OCI-LY7 (cell line): ENCODE results near the gene MAGIX. TPM values are rescaled to one million over a fixed set of nuclear protein-coding genes. Genes with fewer than 3 reads are reported as not detected.
A peak's percentile ranks its signal among the peaks of the same experiment; 100 is the strongest.

Source experiments
- BruUV-seq: library from RNA; stranded (reverse); fragments of 400-500 nt; replicated peaks from 2 replicates; lab custom pipeline; 2021; lab: Mats Ljungman, UMichigan
- CTCF ChIA-PET: fragments of 300-600 bp; sonication (Branson Sonifier 250); formaldehyde crosslinking; loops from one replicate; lab custom pipeline; 2022; ENCODE audit warnings: antibody characterized with exemption; ENCODE audit not compliant: unreplicated experiment; lab: Charles Lee
- POLR2A ChIA-PET: fragments of 300-600 bp; sonication (Branson Sonifier 250); formaldehyde crosslinking; loops from one replicate; lab custom pipeline; 2022; ENCODE audit warnings: antibody characterized with exemption; lab: Charles Lee
- DNase-seq: peaks from one replicate; pipeline ENCODE4 v3.0.0-alpha.2; 2015; ENCODE audit warnings: low spot score
- H2AFZ ChIP-seq: fragments of 200-600 bp; sonication (generic), shearing (Covaris generic); 2 replicates; pipeline ENCODE4 v1.6.1; 2014; ENCODE audit warnings: mild to moderate bottlenecking, antibody characterized with exemption, low read length, moderate library complexity
- H3K27ac ChIP-seq: fragments of 200-600 bp; sonication (generic); 2 replicates; pipeline ENCODE4 v1.5.1; 2014; ENCODE audit warnings: mixed run types, low read depth, mild to moderate bottlenecking, moderate library complexity, low read length, inconsistent platforms; ENCODE audit not compliant: poor library complexity, severe bottlenecking
- H3K36me3 ChIP-seq: fragments of 200-600 bp; sonication (generic); 2 replicates; pipeline ENCODE4 v1.6.1; 2014; ENCODE audit warnings: mild to moderate bottlenecking, antibody characterized with exemption, low read length, moderate library complexity, mixed read lengths; ENCODE audit not compliant: insufficient read depth
- H3K4me1 ChIP-seq: fragments of 200-600 bp; sonication (generic); 2 replicates; pipeline ENCODE4 v1.5.1; 2014; ENCODE audit warnings: mild to moderate bottlenecking, low read length; ENCODE audit not compliant: insufficient read depth, poor library complexity, severe bottlenecking
- H3K4me2 ChIP-seq: fragments of 200-600 bp; sonication (generic); 2 replicates; pipeline ENCODE4 v1.6.1; 2014; ENCODE audit warnings: mild to moderate bottlenecking, low read length
- H3K4me3 ChIP-seq: fragments of 200-600 bp; sonication (generic); 2 replicates; pipeline ENCODE4 v1.5.1; 2014; ENCODE audit warnings: mild to moderate bottlenecking, low read depth, low read length; ENCODE audit not compliant: poor library complexity, severe bottlenecking
- H3K79me2 ChIP-seq: fragments of 200-600 bp; sonication (generic); 2 replicates; pipeline ENCODE4 v1.6.1; 2016; ENCODE audit warnings: low read depth, mild to moderate bottlenecking, low read length, moderate library complexity, mixed read lengths; ENCODE audit not compliant: insufficient read depth
- H3K9me2 ChIP-seq: fragments of 200-600 bp; sonication (generic); 2 replicates; pipeline ENCODE4 v1.6.1; 2016; ENCODE audit warnings: mild to moderate bottlenecking, low read length, mixed read lengths; ENCODE audit not compliant: insufficient read depth
- H3K9me3 ChIP-seq: fragments of 200-600 bp; sonication (generic); 2 replicates; pipeline ENCODE4 v1.6.1; 2014; ENCODE audit warnings: mild to moderate bottlenecking, mixed run types, low read length, mixed read lengths
- H4K20me1 ChIP-seq: fragments of 200-600 bp; sonication (generic); 2 replicates; pipeline ENCODE4 v1.6.1; 2014; ENCODE audit warnings: mild to moderate bottlenecking, antibody characterized with exemption, low read length, moderate library complexity, mixed read lengths; ENCODE audit not compliant: insufficient read depth
- CTCF ChIP-seq: fragments of 200-600 bp; sonication (generic); conservative IDR thresholded peaks from 2 replicates; pipeline ENCODE4 v1.5.1; 2014; ENCODE audit warnings: mild to moderate bottlenecking, antibody characterized with exemption, low read length, moderate library complexity, mixed read lengths
- EZH2phosphoT487 ChIP-seq: fragments of 200-600 bp; sonication (generic); IDR thresholded peaks from 2 replicates; pipeline ENCODE4 v1.6.1; 2018; ENCODE audit warnings: low read depth, borderline replicate concordance, mild to moderate bottlenecking, mixed run types, antibody characterized with exemption, low read length, moderate library complexity, mixed read lengths
- intact Hi-C: fragments of 100-400 bp; cut with micrococcal nuclease; formaldehyde crosslinking; loops from one replicate; pipeline ENCODE4 v1.10.0; 2022; ENCODE audit not compliant: unreplicated experiment
- total RNA-seq, 2 experiments: library from RNA; depleted of rRNA in 1 of 2; stranded (reverse); fragments of >200 nt in 1 of 2; shearing (Covaris generic) in 1 of 2; gene quantifications; 2 replicates each; pipeline ENCODE4 v1.2.3, GENCODE V29; 2014 to 2022

MAGIX gene
- total RNA-seq, 2 experiments from 2014 or later, result 0.85 to 1.7 TPM

- Histone ChIP-seq H2AFZ (peak within 1 kb of the TSS; percentile 46; the same call in 1 of the 2 replicates), H3K4me3 (peak within 1 kb of the TSS; percentile 87), H3K9me3 (no peaks in the 10 kb centered on the region), H3K36me3 (peaks cover 15% of the 10 kb centered on the region), H3K4me1 (peaks cover 23% of the 10 kb centered on the region), H3K4me2 (peak within 1 kb of the TSS; percentile 92), H3K79me2 (peaks cover 13% of the 10 kb centered on the region; the same call in 1 of the 2 replicates), H3K27ac (peak within 1 kb of the TSS; percentile 33), H4K20me1 (no peaks in the 10 kb centered on the region), H3K9me2 (no peaks in the 10 kb centered on the region)
- no TSS peak for BruUV-seq
- no peak for TF ChIP-seq EZH2phosphoT487
- TF ChIP-seq CTCF, result peak; percentile 72
- POLR2A ChIA-PET, result no interaction called here
- CTCF ChIA-PET, result interaction anchor here (1.0 kb wide), 1 partner anchor 20 kb away, joined by 3 read pairs; no protein-coding TSS in a partner anchor
- intact Hi-C loops, result no loop called here
- peak; percentile 87 for DNase-seq
Observed at GRCh38 chrX:49186125-49187027, 23.8 kb downstream of the MAGIX start, which contains the start of gene PRICKLE3. PRICKLE3 (minus strand) TSS chrX:49186373; CDS start chrX:49186297, 76 bp downstream.

DNA sequence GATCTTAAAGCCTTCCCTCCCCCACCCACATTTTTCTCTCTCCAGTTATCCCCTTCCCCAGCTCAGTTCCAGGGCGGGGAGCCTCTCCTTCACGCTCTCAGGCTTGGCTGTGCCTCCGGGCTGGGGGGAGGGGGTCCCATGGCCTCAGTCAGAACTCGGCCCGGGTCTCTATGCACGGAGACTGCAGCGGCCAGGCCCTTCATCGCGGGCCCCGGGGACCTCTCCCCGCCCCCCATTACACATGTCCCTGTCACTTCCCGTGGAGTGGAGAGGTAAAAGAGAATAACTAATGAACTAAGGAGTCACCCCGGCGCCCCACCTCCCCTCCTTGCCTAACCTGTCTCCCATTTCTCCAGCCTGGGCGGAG lies 24.5 kb downstream of the MAGIX start:
- Histone ChIP-seq H3K79me2 (peaks cover 16% of the 10 kb centered on the region; the same call in 1 of the 2 replicates), H3K4me1 (peaks cover 24% of the 10 kb centered on the region), H3K4me2 (peak overlapping the region; percentile 58; the same call in 1 of the 2 replicates), H3K27ac (no peak overlapping the region), H2AFZ (no peak overlapping the region), H3K36me3 (peaks cover 15% of the 10 kb centered on the region), H3K4me3 (no peak overlapping the region), H3K9me2 (no peaks in the 10 kb centered on the region), H3K9me3 (no peaks in the 10 kb centered on the region), H4K20me1 (no peaks in the 10 kb centered on the region)
- ChIA-PET CTCF (no interaction called here), POLR2A (interaction anchor here (1.4 kb wide), 1 partner anchor 82 kb away, joined by 4 read pairs; no protein-coding TSS in a partner anchor)
- intact Hi-C loops, result no loop called here
- DNase-seq, result no peak
- no peak for TF ChIP-seq CTCF
- no peak for TF ChIP-seq EZH2phosphoT487
- BruUV-seq, result no TSS peak
